ENCODE data around the gene LPP.
"Not testable (repeated sequence)": the region's sequence is repeated elsewhere in the genome, so short reads cannot be mapped to it uniquely, and the experiment has no call there.

Gene LPP

DNA sequence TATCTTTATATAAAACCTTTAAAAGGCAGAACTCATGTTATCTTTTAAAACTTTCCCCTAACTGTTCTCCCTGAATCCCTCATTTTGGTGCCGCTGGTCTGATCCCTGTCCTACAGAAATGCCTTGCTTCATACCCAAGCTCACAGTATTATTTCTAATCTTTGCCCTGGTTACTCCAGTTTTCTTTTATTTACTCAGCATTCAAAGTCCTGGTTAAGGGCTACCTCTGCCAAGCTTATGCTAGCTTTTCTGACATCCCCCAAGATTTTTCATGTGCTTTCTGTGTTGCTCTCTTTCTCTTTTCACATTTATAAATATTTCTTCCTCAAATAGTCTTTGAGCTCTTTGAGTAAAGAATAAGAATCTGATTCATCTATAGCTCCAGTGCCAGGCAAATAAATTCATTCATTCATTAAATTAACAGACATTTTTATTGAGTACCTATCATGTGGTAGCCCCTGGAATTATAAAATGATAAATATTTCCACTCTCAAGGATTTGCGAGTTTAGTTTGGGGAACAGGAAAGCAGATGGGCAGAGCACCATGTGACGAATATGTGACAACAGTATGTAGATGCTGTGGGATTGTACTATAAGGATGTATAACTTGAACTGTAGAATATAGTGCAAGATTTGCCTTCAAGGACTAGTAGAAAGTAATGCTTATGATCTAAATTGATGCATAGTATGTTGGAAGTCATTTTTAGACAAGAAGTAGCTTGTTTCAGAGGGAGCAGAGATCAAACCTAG, 247.5 kb downstream of the LPP start:
- DNase-seq (ENCODE audit: low read depth), result no peak
- H3K4me3 ChIP-seq (ENCODE audit: low read depth, low read length), result no peak overlapping the region

DNA sequence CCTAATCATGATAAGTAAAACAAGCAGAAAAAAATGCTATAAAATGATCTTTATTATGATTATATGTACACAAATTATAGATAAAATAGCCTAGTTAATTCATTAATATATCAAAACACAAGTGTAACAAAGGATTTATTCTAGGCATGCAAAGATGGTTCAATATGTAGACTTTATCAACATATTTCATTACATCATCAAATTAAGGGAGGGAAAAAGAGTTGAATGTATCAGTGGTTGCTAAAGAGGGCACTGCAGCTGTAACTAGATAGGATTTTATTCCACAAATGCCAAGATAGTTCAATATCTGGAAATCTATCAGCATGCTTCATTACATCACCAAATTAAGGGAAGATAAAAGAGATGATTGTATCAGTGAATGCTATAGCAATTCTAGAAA, 248.3 kb downstream of the LPP start:
- no peak for DNase-seq (ENCODE audit: low read depth)
- no peak overlapping the region for H3K4me3 ChIP-seq (ENCODE audit: low read depth, low read length)

DNA sequence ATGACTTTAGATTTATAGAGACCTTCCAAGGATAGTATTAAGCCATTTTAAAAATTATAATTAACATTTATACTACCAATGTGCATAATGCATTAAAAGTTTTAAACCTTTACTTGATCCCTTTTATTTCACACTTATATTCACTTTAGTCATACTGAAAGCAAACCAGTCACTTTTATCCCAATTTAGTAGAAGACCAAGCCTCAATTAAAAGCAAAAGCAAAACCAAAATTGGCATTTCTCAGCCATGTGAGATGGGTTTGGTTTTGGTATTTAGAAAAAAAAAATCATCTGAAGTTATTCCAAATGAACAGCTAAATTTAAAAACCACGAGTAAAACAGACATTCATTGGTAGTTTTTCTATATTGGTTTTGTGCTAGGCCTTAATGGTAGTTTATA, 249.4 kb downstream of the LPP start:
- no peak for DNase-seq (ENCODE audit: low read depth)
- no peak overlapping the region for H3K4me3 ChIP-seq (ENCODE audit: low read depth, low read length)

DNA sequence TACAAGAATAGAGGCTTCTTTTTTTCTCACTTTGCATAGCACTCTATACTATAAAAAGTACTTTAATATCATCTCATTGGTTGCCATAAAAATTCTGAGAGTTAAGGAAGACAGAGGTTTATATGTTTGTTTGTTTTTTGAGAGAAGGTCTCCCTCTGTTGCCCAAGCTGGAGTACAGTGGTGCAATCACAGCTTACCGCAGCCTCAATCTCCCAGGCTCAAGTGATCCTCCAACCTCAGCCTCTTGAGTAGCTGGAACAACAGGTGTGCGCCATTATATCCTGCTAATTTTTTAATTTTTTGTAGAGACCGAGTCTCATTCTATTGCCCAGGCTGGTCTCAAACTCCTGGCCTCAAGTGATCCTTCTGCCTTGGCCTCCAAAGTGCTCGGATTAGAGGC, 250.2 kb downstream of the LPP start:
- no peak for DNase-seq (ENCODE audit: low read depth)
- H3K4me3 ChIP-seq (ENCODE audit: low read depth, low read length), result no peak overlapping the region

DNA sequence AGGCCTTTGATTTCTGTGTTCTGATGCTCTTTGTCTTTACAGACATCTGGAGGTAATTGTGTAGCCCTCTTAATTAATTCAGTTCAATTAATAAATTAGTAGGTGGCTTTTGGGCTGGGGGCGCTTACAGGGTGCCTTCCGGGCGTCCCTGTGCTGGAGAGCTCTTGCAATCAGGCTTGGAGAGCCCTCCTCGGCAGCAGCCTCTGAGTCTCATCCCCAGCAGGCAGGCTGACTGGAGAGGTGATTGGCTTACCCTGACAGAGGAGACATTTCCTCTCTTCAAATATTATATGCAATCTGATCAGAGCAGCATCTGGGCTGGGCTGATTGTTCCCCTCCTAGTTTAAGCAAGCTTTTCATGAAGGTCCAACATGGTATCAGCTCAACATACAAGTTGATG, 250.7 kb downstream of the LPP start:
- DNase-seq (ENCODE audit: low read depth), result no peak
- no peak overlapping the region for H3K4me3 ChIP-seq (ENCODE audit: low read depth, low read length)

DNA sequence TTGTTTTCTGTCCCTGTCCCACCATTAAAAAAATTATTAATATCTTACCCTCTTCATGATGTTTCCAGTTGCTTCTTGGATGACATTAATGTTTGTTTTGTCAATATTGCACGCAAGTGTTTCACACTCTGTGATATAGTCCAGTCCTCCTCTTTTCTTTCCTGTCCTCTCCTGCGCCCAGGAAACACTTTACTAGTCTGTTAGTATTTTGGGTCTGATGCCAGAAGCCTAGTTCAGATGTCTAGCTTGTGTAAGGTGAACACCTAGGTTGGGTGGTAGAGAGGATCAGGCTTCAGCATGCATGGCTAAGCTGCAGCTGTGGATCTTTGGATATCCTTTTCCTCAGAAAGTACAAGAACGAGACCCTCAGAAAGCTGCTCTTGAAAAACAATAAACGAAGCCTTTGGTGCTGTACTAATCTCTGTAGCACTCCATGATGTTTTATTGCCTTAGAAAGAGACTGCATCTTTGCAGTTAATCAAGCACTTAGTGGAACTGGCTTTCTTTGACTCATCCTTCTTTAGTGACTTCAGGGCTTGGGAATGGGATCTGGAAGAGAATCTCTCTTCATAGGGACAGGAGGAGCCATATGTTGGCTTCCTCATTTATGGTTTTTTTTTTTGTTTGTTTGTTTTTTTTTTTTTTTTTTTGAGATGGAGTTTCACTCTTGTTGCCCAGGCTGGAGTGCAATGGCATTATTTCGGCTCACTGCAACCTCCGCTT, 253.4 kb downstream of the LPP start:
- no peak for DNase-seq (ENCODE audit: low read depth)
- no peak overlapping the region for H3K4me3 ChIP-seq (ENCODE audit: low read depth, low read length)

DNA sequence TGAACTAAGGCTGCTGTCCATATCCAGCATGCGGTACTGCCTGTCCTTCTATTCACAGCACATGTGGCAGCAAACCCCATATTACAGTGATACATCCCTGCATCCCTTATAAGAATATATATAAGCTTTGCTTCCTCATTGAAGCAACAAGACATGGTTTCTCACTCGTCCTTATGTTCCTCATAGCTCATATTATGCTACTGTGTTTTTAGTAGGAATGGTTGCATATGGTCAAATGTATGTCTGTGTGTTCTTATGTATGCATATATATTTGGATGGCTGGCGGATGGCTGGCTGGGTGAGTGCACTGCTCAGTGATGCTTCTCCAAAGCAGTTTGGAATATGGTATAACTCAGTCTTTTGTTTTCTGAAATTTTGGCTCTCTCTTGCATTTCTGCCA, 254.9 kb downstream of the LPP start:
- no peak overlapping the region for H3K4me3 ChIP-seq (ENCODE audit: low read depth, low read length)
- no peak for DNase-seq (ENCODE audit: low read depth)

DNA sequence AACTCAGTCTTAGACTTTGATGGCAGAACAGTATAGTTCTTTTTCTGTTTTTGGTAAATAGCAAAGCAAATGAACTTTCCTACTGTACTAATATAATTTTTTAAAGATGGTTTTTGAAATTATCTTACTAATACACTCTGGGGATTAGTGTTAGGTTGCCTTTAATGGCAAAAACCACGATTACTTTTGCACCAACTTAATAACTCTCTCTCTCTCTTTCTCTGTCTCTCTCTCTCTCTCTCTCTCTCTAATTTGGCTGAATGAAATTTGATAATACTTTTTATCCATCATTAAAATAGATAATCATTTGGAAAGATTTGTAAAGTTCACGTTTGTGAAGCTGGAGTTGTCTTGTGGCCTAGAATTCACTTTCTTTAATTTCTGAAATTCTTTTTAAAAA, 257.8 kb downstream of the LPP start:
- H3K4me3 ChIP-seq (ENCODE audit: low read depth, low read length), result no peak overlapping the region
- DNase-seq (ENCODE audit: low read depth), result no peak

DNA sequence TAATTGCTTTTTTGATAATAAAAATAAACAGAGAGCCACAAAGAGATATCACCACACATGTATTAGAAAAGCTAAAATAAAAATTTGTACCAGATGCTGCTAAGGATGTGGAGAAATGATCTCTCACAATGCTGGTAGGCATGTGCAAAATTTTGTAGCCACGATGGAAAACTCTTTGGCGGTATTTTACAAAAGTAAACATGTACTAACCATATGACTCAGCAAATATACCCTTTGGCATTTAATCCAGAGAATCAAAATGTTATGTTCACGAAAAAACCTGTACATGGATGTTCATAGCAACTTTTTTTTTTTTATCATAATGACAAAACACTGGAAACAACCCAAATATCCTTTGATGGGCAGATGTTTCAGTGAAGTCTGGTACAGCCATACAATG, 261.2 kb downstream of the LPP start:
- no peak for DNase-seq (ENCODE audit: low read depth)
- H3K4me3 ChIP-seq (ENCODE audit: low read depth, low read length), result no peak overlapping the region

DNA sequence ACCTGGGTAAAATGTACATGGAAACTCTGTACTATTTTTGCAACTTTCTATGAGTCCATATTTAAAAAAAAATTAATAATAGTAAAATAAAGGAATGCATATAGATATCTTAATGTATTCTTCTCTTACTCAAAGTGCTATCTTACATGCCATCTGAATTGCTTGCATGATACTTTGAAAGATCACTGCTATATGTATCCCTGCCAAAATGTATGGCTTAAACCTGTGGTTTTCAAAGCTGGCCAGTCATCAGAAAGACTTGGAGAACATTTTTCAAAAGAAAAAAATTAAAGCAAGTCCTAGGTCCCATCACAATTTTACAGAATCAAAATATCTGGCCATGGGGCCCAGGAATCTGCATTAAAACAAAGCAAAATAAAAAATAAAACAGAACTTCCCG, 262.1 kb downstream of the LPP start:
- H3K4me3 ChIP-seq (ENCODE audit: low read depth, low read length), result no peak overlapping the region
- no peak for DNase-seq (ENCODE audit: low read depth)

DNA sequence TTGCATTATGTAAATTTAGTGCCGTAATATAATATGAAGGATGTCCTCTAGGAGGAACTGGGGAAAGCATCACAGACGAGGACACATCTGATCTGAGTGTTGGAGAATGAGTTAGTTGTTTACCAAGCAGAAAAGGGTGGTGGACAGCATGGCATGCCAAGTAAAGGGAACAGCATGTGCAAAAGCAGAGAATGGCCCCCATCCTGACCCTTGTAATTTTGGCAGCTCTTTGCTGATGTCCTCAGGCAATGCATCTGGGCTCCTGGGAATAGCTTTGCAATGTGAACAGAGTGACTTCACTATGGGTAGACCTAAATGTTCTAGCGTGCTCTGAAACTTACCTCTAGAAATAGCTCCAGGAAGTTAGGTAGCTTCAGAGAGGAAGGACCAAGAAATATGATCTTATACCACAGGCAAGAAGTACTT, 263.3 kb downstream of the LPP start:
- H3K4me3 ChIP-seq (ENCODE audit: low read depth, low read length), result no peak overlapping the region
- DNase-seq (ENCODE audit: low read depth), result no peak

DNA sequence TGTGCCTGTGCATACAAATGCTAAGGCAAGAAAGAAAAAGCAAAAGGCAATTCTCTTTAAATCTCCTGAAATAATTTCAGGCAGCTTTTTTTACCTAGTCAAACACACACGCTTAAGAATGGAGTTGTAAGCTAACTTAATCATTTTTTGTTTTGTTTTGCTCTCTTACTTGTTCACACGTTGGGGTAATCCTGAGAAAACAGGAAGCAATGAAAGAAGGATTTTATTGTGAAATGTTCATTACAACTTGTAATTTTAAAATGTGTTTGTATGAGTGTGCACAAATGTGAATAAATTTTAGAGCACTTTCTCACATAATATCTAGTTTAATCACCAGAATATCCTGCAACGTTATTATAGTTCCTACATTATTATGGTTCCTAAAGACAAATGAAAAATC, 263.8 kb downstream of the LPP start:
- no peak for DNase-seq (ENCODE audit: low read depth)
- no peak overlapping the region for H3K4me3 ChIP-seq (ENCODE audit: low read depth, low read length)

DNA sequence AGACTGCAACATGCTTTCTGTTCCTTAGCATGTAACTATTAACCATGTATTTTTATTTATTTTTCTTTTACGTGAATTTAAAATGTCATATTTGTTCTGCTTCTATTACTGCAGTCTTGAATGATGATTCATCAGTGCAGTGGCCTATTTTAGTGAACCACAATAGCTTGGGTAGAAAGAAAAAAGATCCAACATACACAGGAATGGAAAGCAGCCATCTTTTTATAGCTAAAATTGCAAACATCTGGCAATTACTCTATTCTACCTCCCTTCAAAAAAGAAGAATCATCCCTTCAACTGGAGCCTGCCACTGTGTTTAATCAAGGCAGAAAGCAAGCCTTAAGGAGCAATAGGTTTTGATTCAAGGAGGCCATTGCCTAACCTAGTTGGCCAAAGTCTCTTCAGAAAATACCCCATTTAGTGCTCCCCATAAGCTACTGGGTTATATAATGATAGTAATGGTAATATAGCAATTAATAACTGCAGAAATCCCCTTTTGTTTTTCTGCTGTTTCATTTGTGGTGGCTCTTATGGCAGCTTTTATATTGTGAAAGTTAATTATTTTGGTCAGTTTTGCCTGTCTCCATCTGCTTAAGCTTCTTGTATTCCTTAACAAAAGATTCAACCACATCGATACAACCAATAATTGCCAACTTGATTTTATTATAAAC, 267.3 kb downstream of the LPP start:
- DNase-seq (ENCODE audit: low read depth), result peak; percentile 83
- no peak overlapping the region for H3K4me3 ChIP-seq (ENCODE audit: low read depth, low read length)

DNA sequence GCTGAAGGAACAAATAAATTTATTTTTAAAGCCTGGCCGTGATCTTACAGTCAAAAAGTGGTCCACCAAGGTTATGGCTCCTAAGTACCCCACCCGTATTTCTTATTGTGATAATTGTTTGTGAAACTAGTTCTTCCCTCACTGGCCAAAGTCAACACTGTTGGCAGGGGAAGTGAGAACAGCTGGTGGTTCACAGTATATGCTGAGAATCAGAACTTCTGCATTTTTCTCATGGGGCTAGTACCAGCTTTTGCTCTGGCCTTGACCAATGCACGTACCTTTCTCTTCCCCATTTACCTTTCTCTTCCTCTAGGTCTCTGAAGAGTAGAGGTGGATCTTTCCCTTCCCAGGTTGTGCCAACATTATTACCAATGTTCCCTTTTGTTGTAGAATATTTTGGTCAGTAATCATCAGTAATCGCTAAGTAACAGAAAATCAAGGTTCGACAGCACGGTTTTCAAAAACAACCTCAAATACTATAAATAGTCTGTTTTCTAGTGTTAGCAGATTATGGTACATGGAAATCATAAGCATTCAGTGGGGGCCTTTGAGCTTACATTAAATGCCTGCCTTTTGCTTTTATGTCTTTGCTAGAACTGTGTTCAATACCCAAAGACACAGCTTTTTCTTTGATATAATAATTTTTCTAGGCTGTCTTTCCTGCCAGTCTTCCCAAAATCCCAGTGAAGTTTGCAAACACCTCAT, 268.0 kb downstream of the LPP start:
- H3K4me3 ChIP-seq (ENCODE audit: low read depth, low read length), result no peak overlapping the region
- no peak for DNase-seq (ENCODE audit: low read depth)

DNA sequence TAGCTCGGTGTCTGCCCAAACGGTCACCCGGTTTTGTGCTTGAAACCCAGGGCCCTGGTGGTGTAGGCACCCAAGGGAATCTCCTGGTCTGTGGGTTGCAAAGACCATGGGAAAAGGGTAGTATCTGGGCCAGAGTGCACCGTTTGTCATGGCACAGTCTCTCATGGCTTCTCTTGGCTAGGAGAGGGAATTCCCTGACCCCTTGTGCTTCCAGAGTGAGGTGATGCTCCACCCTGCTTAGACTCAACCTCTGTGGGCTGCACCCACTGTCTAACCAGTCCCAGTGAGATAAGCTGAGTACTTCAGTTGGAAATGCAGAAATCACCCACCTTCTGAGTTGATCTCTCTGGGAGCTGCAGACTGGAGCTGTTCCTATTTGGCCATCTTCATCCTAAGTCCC, 274.0 kb downstream of the LPP start:
- not testable (repeated sequence) for H3K4me3 ChIP-seq (ENCODE audit: low read depth, low read length); DNase-seq (ENCODE audit: low read depth)

DNA sequence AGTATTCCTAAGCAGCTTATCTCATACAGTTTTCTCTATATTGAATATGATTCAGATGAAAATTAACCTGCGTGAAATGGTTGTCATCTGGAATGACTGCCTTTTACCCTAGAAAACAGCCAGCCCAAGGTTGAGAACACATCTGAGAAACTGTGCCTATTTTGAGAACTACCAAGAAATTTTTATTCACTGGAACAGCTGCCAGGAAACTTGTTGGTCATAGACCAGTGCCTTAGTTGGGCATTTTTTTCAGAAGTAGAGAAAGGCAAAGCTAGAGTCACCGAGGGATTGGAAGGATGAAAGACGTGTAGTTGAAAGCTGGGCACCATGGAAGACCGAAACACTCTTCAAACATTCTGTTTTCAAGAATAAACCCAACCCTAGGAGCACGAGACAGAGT, 277.1 kb downstream of the LPP start:
- no peak for DNase-seq (ENCODE audit: low read depth)
- no peak overlapping the region for H3K4me3 ChIP-seq (ENCODE audit: low read depth, low read length)

DNA sequence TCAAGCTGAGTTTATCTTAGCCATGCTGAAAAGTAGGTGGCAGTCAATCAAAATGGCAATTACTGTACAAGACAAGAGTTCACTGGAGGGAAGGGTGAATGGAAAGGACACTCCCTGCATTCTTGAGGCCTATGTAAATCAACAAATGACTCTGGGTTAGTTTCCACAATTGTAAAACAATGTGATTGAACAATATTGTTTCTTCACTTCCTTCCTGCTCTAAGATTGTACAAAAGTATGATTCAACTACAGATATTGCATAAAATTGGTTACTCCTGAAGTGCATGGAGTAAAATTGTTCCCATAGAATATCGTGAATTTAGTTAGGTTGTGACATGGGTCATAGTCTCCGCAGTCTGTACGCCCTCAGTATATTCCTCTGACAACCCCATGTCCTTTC, 277.6 kb downstream of the LPP start:
- DNase-seq (ENCODE audit: low read depth), result no peak
- H3K4me3 ChIP-seq (ENCODE audit: low read depth, low read length), result no peak overlapping the region

DNA sequence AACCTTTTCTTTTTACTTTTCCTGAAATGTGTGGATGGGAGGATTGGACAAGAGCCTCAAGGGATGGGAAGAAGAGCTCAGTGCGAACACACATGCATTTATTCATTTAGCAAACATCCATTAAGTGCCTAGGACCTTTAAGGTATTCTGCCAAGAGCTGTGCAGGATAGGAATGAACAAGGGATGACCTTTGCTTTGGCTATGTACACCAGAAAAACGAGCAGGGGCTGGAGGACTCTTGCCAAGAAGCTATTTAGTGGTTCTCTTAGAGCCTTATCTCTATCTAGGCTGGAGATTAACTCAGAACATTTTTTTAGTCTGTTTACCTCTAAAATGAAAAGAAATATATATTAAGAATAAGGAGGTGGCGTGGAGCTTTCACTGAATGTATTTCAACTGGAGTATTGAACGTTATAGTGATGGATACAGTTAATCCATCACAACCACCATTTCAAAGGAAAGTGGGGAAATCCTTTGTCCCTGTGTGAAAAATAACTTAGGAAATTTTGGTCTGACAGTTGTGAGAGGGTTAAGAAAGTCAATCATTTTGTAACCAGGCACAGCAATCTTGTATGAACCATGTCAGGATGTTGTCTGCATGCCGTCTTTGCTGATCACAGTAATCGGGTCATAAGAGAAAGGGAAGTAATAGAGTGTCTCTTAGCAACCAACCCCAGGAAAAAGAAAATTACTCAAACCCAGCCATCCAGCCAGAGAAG, 279.0 kb downstream of the LPP start:
- no peak for DNase-seq (ENCODE audit: low read depth)
- no peak overlapping the region for H3K4me3 ChIP-seq (ENCODE audit: low read depth, low read length)

DNA sequence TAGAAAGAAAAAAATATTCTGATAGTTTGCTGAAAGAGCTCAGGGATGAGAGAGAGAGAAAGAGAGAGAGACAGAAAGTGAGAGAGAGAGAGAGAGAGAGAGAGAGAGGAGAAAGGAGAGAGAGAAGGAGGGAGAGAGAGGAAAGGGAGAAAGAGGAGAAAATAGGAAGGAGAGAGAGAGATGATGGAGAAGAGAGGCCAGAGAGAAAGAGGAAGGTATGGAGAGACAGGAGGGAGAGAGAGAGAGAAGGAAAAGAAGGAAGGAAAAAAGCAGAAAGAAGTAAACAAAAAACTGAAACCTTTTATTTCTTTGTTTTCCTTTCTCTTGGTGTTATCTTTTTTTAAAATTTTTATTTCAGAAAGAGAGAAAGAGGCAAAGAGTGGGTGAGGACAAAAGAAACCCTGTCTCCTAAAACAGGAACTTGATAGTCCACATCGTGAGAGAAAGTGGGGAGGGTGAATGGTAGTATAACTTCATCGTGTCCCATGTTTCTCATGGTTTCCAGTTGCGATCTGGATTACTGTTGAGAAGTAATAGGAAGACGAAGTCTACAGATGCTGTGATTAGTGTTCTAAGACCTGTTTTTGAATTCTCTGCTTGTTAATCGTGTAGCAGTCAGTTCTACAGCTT, 279.7 kb downstream of the LPP start:
- H3K4me3 ChIP-seq (ENCODE audit: low read depth, low read length), result no peak overlapping the region
- no peak for DNase-seq (ENCODE audit: low read depth)

Data from skeletal muscle cell (primary cell).